SK-N-SH treated with all-trans-retinoic acid at 6 μM for 48 hours (cell line): ENCODE data around the gene ACTL6A.

Source experiments
- TF ChIP-seq, protein P1 (sequence below): fragments of 250-450 bp; sonication (Bioruptor Pico); IDR thresholded peaks from 2 replicates; pipeline ENCODE4 v1.5.1; 2021; ENCODE audit warnings: mild to moderate bottlenecking, moderate library complexity
- TF ChIP-seq, protein P2 (sequence below): fragments of 250-450 bp; sonication (Bioruptor Pico); IDR thresholded peaks from 2 replicates; pipeline ENCODE4 v1.8.0; 2020; ENCODE audit warnings: mild to moderate bottlenecking, moderate library complexity, borderline replicate concordance

DNA sequence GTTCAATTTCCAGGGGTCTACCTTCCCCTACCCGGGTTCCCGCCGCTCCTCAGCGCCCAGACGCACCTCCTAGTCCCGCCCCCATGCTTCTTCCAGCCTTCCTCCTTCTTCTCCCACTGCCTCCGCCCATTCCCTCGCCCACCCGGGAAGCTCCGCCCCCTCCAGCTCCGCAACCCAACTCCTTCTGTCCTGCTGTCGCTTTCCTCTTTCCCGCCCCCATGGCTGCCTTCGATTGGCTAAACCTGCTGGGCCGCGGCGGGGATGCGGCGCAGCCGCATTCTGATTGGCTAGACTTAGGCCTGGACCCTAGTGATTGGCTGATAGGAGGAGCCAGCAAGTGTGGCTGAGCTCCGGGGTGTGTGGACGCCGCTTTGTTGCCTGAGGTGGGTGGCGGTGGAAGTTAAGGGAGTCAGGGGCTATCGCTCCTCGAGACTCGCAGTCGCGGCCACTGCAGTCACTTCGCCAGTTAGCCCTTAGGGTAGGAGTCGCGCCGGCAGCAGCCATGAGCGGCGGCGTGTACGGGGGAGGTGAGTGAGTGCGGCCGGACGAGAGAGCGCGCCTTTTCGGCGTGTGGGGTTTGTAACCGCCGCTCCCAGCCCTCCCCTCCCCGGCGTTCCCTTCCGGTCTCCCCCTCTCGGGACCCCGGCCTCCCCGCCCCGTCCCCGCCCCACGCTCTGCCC, at the start of gene ACTL6A:
- TF ChIP-seq, protein P1, sequence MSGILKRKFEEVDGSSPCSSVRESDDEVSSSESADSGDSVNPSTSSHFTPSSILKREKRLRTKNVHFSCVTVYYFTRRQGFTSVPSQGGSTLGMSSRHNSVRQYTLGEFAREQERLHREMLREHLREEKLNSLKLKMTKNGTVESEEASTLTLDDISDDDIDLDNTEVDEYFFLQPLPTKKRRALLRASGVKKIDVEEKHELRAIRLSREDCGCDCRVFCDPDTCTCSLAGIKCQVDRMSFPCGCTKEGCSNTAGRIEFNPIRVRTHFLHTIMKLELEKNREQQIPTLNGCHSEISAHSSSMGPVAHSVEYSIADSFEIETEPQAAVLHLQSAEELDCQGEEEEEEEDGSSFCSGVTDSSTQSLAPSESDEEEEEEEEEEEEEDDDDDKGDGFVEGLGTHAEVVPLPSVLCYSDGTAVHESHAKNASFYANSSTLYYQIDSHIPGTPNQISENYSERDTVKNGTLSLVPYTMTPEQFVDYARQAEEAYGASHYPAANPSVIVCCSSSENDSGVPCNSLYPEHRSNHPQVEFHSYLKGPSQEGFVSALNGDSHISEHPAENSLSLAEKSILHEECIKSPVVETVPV (CRISPR knock-in tag), result no peak
- TF ChIP-seq, protein P2, sequence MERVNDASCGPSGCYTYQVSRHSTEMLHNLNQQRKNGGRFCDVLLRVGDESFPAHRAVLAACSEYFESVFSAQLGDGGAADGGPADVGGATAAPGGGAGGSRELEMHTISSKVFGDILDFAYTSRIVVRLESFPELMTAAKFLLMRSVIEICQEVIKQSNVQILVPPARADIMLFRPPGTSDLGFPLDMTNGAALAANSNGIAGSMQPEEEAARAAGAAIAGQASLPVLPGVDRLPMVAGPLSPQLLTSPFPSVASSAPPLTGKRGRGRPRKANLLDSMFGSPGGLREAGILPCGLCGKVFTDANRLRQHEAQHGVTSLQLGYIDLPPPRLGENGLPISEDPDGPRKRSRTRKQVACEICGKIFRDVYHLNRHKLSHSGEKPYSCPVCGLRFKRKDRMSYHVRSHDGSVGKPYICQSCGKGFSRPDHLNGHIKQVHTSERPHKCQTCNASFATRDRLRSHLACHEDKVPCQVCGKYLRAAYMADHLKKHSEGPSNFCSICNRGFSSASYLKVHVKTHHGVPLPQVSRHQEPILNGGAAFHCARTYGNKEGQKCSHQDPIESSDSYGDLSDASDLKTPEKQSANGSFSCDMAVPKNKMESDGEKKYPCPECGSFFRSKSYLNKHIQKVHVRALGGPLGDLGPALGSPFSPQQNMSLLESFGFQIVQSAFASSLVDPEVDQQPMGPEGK (CRISPR knock-in tag), result no peak
